ENCODE measurements around the gene SPAG16.

SPAG16 gene

GRCh38 chr2:214226061-214226460 is 941.8 kb downstream of the SPAG16 start:
- DNase-seq (ENCODE audit: extremely low read depth in 1 of 2, low read depth in 1 of 2) = no peak

GRCh38 chr2:214232271-214232670 is 948.0 kb downstream of the SPAG16 start:
- no peak for DNase-seq (ENCODE audit: extremely low read depth in 1 of 2, low read depth in 1 of 2)

DNA sequence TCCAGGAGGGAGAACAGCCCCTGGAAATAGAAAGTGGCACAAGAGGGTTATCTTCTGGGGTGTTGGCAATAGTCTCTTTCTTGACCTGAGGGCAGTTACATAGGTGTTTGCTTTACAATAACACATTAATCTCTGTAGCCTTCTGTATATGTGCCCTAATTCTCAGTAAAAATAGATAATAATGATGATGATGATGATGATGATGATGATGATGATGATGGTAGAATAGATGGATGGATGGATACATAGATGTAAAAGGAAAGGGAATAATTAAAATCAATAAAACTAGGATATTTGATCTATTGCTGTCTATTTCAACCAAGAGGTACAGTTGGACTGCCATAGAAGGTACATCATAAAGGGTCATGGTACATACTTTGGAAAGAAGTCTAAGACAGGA is 948.9 kb downstream of the SPAG16 start:
- no peak for DNase-seq (ENCODE audit: extremely low read depth in 1 of 2, low read depth in 1 of 2)

- DNase-seq (ENCODE audit: extremely low read depth in 1 of 2, low read depth in 1 of 2) = no peak
Observed at GRCh38 chr2:214242797-214243196, 958.5 kb downstream of the SPAG16 start.

DNA sequence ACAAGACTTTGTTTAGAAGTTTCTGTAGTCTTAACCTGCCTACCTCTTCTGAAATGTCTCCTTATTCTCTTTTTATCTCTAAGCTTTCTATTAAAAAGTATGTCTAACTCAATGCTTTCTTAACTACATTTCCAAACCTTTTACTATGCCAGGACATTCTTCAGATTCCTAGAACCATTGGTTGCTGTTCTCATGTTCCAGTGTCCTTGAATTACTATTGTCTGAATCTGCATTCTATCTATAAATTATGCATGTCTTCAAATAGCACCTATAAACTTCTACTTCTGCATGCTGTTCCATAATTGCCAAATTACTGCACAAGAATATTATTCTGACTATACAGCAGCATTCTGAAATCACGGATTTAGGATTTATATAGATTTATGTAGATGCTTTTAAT is 960.6 kb downstream of the SPAG16 start:
- DNase-seq (ENCODE audit: extremely low read depth in 1 of 2, low read depth in 1 of 2) = no peak

GRCh38 chr2:214246417-214246816 is 962.2 kb downstream of the SPAG16 start:
- no peak for DNase-seq (ENCODE audit: extremely low read depth in 1 of 2, low read depth in 1 of 2)

DNA sequence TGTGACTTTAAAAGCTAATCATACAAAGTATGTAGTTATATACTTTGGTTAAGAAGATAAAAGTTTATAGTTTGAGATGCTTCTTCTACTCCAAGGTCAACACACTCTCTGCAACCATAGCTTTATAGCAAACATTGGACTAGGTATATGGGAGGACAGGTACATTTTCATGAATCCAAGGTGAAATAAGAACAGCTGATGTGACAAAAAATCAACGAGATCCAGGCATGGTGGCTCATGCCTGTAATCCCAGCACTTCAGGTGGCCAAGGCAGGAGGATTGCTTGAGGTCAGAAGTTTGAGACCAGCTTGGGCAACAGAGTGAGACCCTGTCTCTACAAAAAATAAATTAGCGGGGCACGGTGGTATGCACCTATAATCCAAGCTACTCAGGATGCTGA is 963.3 kb downstream of the SPAG16 start:
- DNase-seq (ENCODE audit: extremely low read depth in 1 of 2, low read depth in 1 of 2) = no peak

- no peak for DNase-seq (ENCODE audit: extremely low read depth in 1 of 2, low read depth in 1 of 2)
Observed at GRCh38 chr2:214255046-214255445, 970.8 kb downstream of the SPAG16 start.

DNA sequence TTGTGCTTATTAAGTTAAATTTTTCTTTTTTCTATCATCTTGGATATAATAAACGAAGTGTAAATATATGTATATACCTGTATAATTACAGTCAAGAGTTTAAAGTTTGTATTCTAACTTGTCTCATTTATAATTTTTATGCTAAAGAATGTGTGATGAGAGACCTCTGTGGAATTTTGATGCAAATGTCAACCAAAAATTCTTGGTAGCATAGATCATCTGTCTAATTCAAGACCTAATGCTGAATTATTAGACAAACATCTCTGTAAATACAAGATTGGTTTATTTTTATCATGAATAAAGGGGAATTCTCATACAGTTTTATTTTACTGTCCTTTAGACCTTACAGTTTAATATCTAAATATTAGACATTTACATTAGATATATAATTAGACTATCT is 977.4 kb downstream of the SPAG16 start:
- DNase-seq (ENCODE audit: extremely low read depth in 1 of 2, low read depth in 1 of 2) = no peak

DNA sequence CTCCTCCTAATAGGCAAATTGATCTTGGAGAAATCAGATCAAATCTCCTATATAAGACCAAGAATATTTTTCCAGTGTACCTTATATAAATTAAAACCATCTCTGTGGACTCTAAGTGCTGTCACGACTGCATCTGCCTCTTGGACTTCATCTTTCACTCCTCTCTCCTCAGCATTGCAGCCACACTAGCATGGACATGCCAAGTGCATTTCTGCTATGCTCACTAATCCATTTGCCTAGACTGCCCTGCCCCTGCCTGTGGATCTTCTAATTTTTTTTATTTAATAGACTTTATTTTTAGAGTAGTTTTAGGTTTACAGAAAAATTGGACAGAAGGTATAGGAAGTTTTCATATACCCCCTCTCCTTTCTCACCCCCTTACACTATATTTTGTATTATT is 979.9 kb downstream of the SPAG16 start:
- no peak for DNase-seq (ENCODE audit: extremely low read depth in 1 of 2, low read depth in 1 of 2)

GRCh38 chr2:214265991-214266489 is 981.8 kb downstream of the SPAG16 start:
- no peak for DNase-seq (ENCODE audit: extremely low read depth in 1 of 2, low read depth in 1 of 2)

DNA sequence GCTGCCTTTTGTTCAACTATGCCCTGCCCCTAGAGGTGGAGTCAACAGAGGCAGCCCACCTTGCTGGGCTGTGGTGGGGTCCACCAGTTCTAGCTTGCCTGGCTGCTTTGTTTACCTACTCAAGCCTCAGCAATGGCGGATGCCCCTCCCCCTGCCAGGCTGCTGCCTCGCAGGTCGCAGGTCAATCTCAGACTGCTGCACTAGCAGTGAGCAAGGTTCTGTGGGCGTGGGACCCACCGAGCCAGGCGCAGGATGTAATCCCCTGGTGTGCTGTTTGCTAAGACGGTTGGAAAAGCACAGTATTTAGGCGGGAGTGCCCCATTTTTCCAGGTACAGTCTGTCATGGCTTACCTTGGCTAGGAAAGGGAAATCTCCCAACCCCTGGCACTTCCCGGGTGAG is 993.6 kb downstream of the SPAG16 start:
- DNase-seq (ENCODE audit: extremely low read depth in 1 of 2, low read depth in 1 of 2) = no peak

GRCh38 chr2:214286011-214286410 is 1001.7 kb downstream of the SPAG16 start:
- DNase-seq (ENCODE audit: extremely low read depth in 1 of 2, low read depth in 1 of 2) = no peak

DNA sequence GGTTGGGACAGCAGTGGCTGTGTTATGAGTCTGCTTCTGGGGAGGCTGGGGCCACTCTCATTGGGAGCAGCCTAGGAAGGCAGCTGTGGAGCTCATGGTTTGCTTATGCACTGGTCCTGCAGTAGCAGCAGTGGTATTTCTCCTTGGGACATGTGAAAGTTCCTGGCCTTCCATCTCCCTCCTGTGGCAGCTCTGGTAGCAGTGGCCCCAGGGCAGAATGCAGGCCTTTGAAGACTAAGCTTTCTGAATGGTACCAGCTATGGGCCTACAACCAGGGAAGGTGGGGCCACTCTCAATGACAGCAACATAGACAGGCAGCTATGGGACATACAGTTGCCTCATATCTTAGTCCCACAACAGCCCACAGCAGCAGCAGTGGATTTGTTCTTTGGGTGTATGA is 1009.3 kb downstream of the SPAG16 start:
- no peak for DNase-seq (ENCODE audit: extremely low read depth in 1 of 2, low read depth in 1 of 2)

DNA sequence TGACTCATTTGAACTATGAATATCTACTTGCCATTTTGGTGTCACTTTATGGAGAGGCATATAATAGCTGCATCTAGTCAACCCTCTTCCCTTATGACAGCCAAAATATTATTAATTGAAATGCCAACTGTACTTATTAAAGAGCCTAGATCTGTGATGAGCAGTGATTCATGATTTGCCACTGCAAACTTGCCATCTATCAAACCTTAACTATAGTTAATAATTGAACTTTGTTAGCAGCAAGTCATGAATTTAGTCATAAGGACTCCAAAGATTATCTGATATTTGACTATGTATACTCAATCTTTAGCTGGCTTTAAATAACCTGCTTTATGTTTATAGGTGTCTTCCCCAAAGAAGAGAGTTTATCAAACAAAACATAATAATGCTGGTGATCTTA is 1010.2 kb downstream of the SPAG16 start:
- DNase-seq (ENCODE audit: extremely low read depth in 1 of 2, low read depth in 1 of 2) = no peak

- no peak for DNase-seq (ENCODE audit: extremely low read depth in 1 of 2, low read depth in 1 of 2)
Observed at GRCh38 chr2:214297423-214297822, 1013.2 kb downstream of the SPAG16 start.

DNA sequence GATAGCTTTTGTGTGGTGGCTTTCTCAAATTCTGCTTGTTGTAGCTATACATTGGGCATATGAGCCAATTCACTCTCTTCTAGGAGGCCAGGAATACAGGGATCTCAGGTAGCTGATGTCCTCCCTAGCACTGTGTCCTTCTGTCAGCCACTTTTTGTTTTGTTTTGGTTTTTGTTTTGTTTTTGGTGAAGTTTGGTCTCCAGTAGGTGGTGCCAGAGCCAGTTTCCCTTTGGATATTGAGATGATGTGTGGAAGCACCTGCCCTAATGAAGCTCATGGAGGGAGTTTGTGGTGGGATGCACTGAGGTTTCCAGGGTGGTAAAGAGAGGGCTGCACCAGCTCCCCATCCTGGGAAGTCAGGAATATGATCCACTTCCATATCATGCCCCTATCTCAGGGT is 1026.1 kb downstream of the SPAG16 start:
- DNase-seq (ENCODE audit: extremely low read depth in 1 of 2, low read depth in 1 of 2) = no peak

DNA sequence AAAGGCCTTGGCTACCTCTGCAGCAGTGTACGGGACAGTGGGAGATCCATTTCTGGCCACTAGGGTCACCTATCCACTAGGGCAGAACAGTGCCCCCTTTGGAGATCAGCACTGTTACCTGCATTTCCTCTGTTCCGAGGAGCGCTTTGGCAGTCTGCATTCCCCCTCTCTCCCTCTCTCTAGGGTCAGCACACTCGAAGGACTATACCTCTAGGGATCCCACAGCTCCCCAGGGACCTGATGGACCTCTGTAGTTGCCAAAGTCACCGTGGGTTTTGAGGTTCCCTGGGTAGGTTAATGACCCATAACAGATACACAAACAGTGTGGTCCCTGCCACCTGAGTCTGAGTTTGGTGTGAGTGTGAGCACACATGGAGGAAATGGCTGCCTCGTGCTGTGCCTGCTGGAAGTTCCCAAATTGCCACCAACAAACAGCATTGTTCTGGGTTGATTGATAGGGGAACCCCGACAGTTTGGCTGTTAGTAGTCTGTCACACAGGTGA is 1026.8 kb downstream of the SPAG16 start:
- DNase-seq (ENCODE audit: extremely low read depth in 1 of 2, low read depth in 1 of 2) = no peak

GRCh38 chr2:214311931-214312749 is 1027.9 kb downstream of the SPAG16 start:
- DNase-seq (ENCODE audit: extremely low read depth in 1 of 2, low read depth in 1 of 2) = no peak

GRCh38 chr2:214315324-214315723 is 1031.1 kb downstream of the SPAG16 start:
- no peak for DNase-seq (ENCODE audit: extremely low read depth in 1 of 2, low read depth in 1 of 2)

DNA sequence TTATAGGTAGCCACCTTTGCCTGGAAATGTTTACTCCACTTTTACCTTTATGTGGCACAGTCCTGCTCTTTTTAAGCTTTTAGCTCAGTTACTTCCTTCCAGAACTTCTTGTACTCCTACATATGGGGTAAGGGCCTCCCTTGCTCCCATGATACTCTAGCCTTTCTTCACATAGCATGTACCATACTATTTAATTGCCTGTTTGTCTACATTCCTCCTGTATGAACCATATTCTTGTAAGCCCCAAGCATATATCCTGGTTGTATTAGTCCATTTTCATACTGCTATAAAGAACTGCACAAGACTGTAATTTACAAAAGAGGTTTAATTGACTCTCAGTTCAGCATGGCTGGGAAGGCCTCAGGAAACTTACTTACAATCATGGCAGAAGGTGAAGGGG is 1035.9 kb downstream of the SPAG16 start:
- DNase-seq (ENCODE audit: extremely low read depth in 1 of 2, low read depth in 1 of 2) = no peak

DNA sequence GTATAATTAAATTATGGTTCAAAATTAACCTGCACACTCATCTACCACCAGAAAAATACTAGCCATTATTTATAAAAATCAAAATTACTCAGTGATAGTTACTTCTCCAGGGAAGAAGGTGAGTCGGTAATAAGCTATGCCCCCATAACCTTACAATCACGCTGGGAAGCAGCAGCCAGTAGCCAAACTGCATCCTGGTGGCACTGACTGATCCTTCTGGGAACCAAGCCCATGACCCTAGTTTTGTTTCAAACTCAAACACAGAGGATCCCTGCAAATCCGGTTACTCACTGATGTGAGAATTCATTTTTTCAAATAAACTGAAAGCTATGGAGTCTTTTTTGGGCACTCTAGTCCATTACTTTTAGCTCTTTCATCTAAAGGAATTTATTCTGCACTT is 1038.4 kb downstream of the SPAG16 start:
- DNase-seq (ENCODE audit: extremely low read depth in 1 of 2, low read depth in 1 of 2) = no peak

DNA sequence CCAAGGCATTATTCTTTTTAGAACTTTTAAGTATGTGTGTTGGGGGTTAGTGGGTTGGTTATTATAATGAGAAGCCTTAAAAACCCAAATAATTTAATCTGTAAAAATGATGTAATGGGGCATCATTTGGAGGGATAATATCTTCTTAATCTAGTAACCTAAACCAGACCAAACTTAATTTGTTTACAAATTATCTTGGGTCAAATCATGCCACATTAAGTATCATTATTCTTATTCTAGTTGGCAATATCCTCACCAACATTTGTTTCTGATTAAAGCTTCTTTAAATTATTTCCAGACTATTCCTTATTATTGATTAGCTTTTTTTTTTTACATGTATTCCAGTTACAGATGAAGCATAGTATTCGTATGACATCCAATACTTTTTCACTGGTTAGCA is 1041.1 kb downstream of the SPAG16 start:
- DNase-seq (ENCODE audit: extremely low read depth in 1 of 2, low read depth in 1 of 2) = no peak

Data from activated CD8-positive, alpha-beta memory T cell treated with anti-CD3 and anti-CD28 coated beads for 1 hour (primary cell).